NCI-H345 treated with DMSO at 0.1 percent for 48 hours (cell line): ENCODE measurements around the gene CROCC2.
A peak's percentile ranks its signal among the peaks of the same experiment; 100 is the strongest.

Experiments
- DNase-seq: peaks from one replicate; lab custom pipeline; 2025; ENCODE audit not compliant: unreplicated experiment; lab: John Stamatoyannopoulos, UW

Gene CROCC2

DNA sequence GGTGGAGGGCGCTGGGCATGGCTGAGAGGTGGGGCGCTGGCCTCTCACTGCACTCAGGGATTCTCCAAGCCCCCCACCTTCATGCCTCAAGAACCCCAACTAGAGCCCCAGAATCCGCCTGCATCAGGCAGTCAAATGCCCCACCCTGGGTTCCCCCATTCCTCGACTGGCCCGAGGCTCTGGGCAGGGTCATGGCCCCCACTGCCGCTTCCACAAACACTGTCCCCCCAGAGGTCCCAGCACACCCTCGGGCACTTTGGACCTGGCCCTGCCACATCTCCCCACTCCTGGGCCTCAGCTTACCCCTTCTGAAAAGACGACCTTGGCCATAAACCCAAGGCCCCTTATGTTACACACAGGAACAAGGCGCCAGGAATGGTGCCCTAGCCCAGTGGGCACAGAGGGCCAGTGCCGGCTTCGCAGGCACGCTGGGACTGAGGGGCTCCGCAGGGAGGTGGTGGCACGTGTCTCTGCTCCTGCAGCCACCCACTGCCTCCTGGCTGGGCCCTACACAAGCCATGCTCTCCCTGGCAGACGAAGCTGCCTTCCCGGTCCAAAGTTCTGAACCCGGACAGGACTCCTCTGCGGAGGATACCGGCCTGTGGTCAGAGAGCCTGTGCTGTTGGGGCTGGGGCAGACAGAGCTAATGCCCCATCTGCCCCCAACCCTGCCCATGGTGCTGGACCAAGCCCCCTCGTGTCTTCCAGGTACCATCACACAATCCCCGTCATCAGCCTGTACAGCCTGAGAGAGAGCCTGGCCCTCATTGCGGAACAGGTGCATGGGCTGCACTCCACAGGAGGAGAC, 30.7 kb upstream of the CROCC2 start:
- DNase-seq = no peak

GRCh38 chr2:240876035-240876474, 30.1 kb upstream of the CROCC2 start:
- no peak for DNase-seq

- DNase-seq = no peak
These were observed 29.5 kb upstream of the CROCC2 start for GRCh38 chr2:240876475-240877251.

GRCh38 chr2:240877460-240878340, 28.4 kb upstream of the CROCC2 start:
- no peak for DNase-seq

DNA sequence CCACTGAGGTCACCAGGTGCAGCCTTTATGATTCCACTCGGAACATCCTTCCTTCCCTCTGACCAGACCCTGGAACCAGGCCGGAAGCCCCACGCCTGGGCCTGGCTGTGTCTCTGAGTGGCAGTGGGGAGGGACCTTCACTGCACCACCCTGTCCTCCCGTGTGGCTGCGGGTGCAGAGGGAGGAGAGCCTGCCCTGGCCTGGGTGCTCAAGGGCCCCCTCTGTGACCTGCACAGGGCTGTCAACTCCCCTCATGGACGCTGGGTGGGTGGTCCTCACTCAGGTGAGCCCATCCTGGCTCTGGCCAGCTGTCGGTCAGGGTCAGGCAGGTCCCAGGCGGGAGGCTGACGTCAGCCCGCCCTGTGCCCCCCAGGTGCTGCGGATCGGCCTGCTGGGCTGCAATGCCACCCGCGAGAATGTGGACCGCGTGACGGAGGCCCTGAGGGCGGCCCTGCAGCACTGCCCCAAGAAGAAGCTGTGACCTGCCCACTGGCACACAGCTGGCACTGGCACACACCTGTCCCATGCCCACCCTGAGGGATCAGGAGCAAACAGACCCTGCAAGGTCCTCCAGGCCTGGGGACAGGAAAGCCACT, 27.7 kb upstream of the CROCC2 start:
- DNase-seq = no peak

- no peak for DNase-seq
These were observed 27.0 kb upstream of the CROCC2 start for GRCh38 chr2:240879105-240879504.

DNA sequence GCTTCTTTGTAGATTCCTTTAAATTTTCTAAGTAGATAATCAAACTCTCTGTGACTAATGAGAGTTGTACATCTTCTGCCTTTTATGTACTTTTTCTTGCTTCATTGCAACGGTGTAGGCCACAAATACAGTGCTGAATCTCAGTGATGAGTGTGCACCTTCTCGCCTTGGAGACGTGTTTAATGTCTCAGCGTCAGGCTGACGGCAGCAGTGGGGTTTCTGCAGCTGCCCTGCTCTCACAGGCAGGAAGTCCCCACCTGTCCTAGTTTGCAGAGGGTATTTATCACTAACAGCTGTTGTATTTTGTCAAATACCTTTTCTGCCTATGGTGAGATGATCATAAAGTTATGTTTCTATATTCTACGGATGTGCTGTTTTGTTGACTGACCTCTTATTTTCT, 24.2 kb upstream of the CROCC2 start:
- DNase-seq = peak; percentile 35

DNA sequence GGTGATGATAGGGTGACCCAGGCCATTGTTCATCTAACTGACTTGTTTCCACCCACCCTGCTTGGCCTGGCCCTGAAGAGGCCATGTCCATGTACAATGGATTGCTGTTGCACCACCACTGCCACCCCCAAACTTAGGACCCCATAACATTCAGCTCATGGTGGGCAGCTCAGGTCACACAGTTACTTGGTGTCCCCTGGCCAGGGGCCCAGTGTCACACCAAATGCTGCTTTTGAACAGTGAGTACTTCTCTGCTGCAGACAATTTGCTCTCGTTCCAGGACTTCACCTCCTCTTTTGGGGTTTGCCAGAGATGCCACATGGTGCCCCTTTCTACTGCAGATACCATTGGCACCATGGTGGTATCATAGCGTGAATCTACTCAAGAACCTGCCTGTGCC, 21.9 kb upstream of the CROCC2 start:
- no peak for DNase-seq

DNA sequence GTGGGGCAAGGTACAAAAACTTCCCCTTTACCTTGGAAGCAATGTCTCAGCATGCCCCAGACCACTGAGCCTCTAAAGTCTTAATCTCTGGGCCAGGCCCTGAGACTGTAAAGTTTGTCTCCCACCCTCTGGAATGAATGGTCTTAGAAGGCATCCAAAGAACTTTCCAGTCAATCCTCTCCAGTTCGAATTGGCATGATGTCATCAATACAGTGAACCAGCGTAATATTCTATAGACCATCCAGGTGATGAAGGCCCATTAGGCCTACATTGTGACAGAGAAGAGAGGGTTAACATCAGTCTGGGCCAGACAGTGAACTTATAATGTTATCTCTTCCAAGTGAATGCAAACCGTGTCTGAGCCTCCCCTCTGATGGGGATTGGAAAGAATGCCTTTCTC, 21.4 kb upstream of the CROCC2 start:
- no peak for DNase-seq

DNA sequence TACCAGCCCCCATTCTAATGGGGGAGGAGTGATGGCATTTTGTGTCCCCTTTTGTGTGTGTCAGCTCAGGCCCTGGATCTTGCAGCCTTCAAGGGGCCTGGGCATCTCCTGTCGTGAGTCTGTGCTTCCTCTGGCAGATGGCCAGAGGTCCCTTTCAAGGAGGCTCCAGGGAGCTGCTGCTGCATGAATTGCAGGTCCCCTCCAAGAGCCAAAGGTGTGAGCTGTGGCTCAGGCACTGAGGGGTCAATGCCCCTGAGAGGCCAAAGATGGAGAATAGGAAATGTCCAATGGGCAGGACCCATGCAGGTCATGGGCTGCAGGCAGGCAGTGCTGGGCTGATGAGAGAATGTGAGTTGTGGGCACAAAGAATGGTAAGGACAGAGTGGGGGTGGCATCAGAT, 20.6 kb upstream of the CROCC2 start:
- no peak for DNase-seq

DNA sequence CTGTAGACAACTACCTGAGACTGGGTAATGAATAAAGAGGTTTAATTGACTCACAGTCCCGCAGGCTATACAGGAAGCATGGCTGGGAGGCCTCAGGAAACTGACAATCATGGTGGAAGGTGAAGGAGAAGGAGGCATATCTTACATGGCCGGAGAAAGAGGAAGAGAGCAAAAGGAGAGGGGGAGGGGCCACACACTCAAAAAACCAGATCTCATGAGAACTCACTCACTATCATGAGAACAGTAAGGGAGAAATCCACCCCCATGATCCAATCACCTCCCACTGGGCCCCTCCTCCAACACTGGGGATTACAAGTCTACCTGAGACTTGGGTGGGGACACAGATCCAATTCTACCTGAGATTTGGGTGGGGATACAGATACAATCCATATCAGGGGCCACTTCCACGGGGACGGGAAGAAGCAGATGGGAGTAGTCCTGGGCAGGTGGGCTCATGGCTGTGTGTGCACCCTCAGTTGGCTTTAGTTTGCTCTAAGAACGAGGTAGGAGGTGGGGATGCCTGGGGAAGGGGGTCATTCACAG, 20.0 kb upstream of the CROCC2 start:
- no peak for DNase-seq

- DNase-seq = no peak
These were observed 19.2 kb upstream of the CROCC2 start for GRCh38 chr2:240886678-240887609.

- no peak for DNase-seq
These were observed 18.5 kb upstream of the CROCC2 start for GRCh38 chr2:240887631-240888030.

- no peak for DNase-seq
These were observed 17.8 kb upstream of the CROCC2 start for GRCh38 chr2:240888130-240888889.

DNA sequence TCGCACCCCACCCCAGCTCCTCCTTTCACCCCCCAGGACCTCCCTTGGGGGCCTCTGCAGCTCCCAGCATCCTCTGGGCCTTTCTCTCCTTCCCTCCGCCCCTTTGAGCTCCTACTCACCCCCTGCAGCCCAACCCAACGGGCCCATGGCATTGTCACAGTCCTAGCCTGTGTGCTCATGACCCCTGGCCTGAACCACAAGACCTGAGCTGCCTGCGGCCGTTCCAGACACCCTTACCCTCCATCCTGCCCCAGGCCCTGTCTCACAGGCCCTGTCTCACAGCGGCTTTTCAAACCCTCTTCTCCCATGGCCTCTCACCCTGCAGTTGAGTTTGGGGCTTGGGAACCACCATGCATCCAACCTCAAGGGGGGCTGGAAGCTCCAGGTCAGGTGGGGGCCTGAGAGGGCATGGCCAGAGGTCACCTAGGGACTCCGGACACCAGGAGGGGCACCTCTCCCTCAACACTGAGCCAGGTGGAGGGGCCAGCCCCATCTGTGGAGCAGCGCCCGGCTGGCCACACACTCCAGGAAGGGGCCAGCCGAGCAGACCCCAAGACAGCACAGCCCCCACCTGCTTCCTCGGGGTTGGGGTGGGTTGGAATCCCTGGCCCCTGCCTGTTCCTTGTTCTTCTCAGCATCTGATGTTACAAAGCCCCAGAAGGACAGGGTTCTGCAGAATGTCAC, 17.1 kb upstream of the CROCC2 start:
- DNase-seq = no peak

DNA sequence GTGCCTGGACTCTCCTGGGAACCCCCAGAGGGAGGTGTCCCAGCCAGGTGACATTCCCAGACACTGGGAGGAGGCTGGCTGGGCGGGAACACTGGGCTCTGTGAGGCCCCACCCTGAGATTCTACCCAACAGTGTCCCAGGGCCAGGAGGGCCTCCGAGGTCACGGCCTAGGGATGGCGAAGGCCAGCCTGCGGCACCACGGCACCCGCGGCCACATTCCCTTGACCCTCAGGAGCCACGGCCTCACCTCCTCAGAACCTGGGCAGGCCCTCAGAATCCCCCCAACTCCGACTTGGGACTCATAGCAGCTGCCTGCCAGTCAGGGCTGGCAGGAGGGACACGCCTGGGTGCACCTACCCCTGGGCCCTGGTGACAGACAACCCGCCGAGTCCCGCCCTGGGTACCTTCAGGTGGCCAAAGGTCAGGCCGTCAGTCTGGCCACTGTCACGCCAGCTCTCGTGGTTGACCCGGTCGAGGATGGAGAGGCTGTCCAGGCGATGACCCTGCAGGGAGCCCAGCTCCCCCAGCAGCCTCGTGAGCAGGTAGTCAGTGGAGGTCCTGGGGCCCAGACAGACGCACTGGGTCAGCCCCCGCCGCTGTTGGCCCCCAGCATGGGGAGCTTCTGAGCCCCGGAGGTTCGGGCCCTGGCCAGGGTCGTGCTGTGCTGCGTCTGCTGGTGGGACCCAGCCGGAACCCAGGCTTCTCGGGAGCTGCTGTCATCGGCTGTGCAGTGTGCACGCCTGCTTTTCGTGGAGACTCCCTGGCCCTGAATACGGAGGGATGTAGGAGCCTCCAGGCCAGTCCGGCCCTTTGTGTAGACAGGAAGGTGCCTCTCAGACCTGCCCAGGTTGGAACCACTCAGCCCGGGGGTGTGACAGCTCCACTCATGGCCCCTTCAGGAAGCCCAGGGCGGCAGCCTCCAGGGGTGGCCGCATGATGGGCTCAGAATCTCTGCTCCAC, 16.3 kb upstream of the CROCC2 start:
- DNase-seq = no peak

- DNase-seq = no peak
These were observed 15.4 kb upstream of the CROCC2 start for GRCh38 chr2:240890691-240891090.
